ENCODE measurements around the gene PDZD2. TPM values are rescaled to one million over a fixed set of nuclear protein-coding genes. Genes with fewer than 3 reads are reported as not detected.

The PDZD2 gene
- total RNA-seq, 4 donors from 2014 or later: 107 to 195 (median 123) TPM

GRCh38 chr5:31707329-31707728 is 68.4 kb downstream of the PDZD2 start:
- Histone ChIP-seq H3K27me3 (no peaks in the 10 kb centered on the region), H3K4me1 (no peaks in the 10 kb centered on the region), H3K36me3 (no peaks in the 10 kb centered on the region), H3K9me3 (no peaks in the 10 kb centered on the region), H3K27ac (no peak overlapping the region), H3K4me3 (no peak overlapping the region)
- TF ChIP-seq CTCF (IDR thresholded peaks at IDR 0.05) (no peak), EP300 (IDR thresholded peaks at IDR 0.05) (no peak), POLR2A (IDR thresholded peaks at IDR 0.05) (no peak), POLR2AphosphoS5 (IDR thresholded peaks at IDR 0.05) (no peak)
- WGBS: 72% methylated on average over 4 of the region's 4 CpGs
- no peak for DNase-seq (ENCODE audit: low spot score in 2 of 2)

GRCh38 chr5:31708089-31708488 is 69.2 kb downstream of the PDZD2 start:
- Histone ChIP-seq H3K27ac (no peak overlapping the region), H3K9me3 (no peaks in the 10 kb centered on the region), H3K36me3 (no peaks in the 10 kb centered on the region), H3K4me3 (no peak overlapping the region), H3K4me1 (no peaks in the 10 kb centered on the region), H3K27me3 (no peaks in the 10 kb centered on the region)
- 91% methylated on average over 5 of the region's 5 CpGs for WGBS
- no peak for TF ChIP-seq POLR2A (IDR thresholded peaks at IDR 0.05)
- no peak for DNase-seq (ENCODE audit: low spot score in 2 of 2)

- WGBS: 66% methylated on average over 6 of the region's 6 CpGs
- TF ChIP-seq POLR2A (IDR thresholded peaks at IDR 0.05) (no peak), CTCF (IDR thresholded peaks at IDR 0.05) (no peak), EP300 (IDR thresholded peaks at IDR 0.05) (no peak), POLR2AphosphoS5 (IDR thresholded peaks at IDR 0.05) (no peak)
- Histone ChIP-seq H3K27ac (no peak overlapping the region), H3K4me1 (no peaks in the 10 kb centered on the region), H3K4me3 (no peak overlapping the region), H3K36me3 (no peaks in the 10 kb centered on the region), H3K27me3 (no peaks in the 10 kb centered on the region), H3K9me3 (no peaks in the 10 kb centered on the region)
- DNase-seq (ENCODE audit: low spot score in 2 of 2): no peak
Measured at GRCh38 chr5:31711363-31711762, 72.4 kb downstream of the PDZD2 start.

- TF ChIP-seq POLR2AphosphoS5 (IDR thresholded peaks at IDR 0.05): no peak
- no peak for TF ChIP-seq EP300 (IDR thresholded peaks at IDR 0.05)
- Histone ChIP-seq H3K4me3 (no peak overlapping the region), H3K4me1 (no peaks in the 10 kb centered on the region), H3K9me3 (no peaks in the 10 kb centered on the region), H3K27ac (no peak overlapping the region), H3K36me3 (no peaks in the 10 kb centered on the region), H3K27me3 (no peaks in the 10 kb centered on the region)
- no peak for DNase-seq (ENCODE audit: low spot score in 2 of 2)
- WGBS: 65% methylated on average over 10 of the region's 10 CpGs
Measured at GRCh38 chr5:31711935-31712592, 73.1 kb downstream of the PDZD2 start.

GRCh38 chr5:31717561-31717960 is 78.6 kb downstream of the PDZD2 start:
- Histone ChIP-seq H3K27ac (no peak overlapping the region), H3K4me1 (no peaks in the 10 kb centered on the region), H3K27me3 (no peaks in the 10 kb centered on the region), H3K36me3 (no peaks in the 10 kb centered on the region), H3K9me3 (no peaks in the 10 kb centered on the region), H3K4me3 (no peak overlapping the region)
- WGBS: 72% methylated on average over 7 of the region's 7 CpGs
- TF ChIP-seq CTCF (IDR thresholded peaks at IDR 0.05): no peak
- TF ChIP-seq POLR2AphosphoS5 (IDR thresholded peaks at IDR 0.05): no peak
- no peak for TF ChIP-seq EP300 (IDR thresholded peaks at IDR 0.05)
- TF ChIP-seq POLR2A (IDR thresholded peaks at IDR 0.05): no peak
- no peak for DNase-seq (ENCODE audit: low spot score in 2 of 2)

GRCh38 chr5:31720004-31720403 is 81.1 kb downstream of the PDZD2 start:
- TF ChIP-seq POLR2A (IDR thresholded peaks at IDR 0.05) (no peak), CTCF (IDR thresholded peaks at IDR 0.05) (no peak), EP300 (IDR thresholded peaks at IDR 0.05) (no peak)
- Histone ChIP-seq H3K27ac (no peak overlapping the region), H3K4me3 (no peak overlapping the region), H3K4me1 (no peaks in the 10 kb centered on the region), H3K9me3 (no peaks in the 10 kb centered on the region), H3K36me3 (no peaks in the 10 kb centered on the region), H3K27me3 (no peaks in the 10 kb centered on the region)
- WGBS: 82% methylated on average over 1 of the region's 1 CpG
- peak in 1 of 2 donors; percentile 11 for DNase-seq (ENCODE audit: low spot score in 2 of 2)

Data from suprapubic skin (tissue), 4 donors.